Fibroblast of lung (primary cell): ENCODE results near the gene ZNF563. TPM values are rescaled to one million over a fixed set of nuclear protein-coding genes. Genes with fewer than 3 reads are reported as not detected.

ENCODE experiments used
- DNase-seq, 2 donors: peaks; one replicate each; pipeline versions ENCODE4 v3.0.0 to v3.0.0-alpha.2; 2010; ENCODE audit warnings: low read depth in 2 of 2
- H2AFZ ChIP-seq: 2 replicates; pipeline ENCODE4 v1.5.1; 2012; ENCODE audit warnings: low read length, control low read depth, inconsistent platforms
- H3K27ac ChIP-seq: 2 replicates; pipeline ENCODE4 v1.5.1; 2011; ENCODE audit warnings: low read length, control low read depth; ENCODE audit not compliant: insufficient read depth
- H3K27me3 ChIP-seq: 2 replicates; pipeline ENCODE4 v1.5.1; 2011; ENCODE audit warnings: mild to moderate bottlenecking, low read length; ENCODE audit not compliant: control insufficient read depth, insufficient read depth
- H3K36me3 ChIP-seq: 2 replicates; pipeline ENCODE4 v1.5.1; 2011; ENCODE audit warnings: low read length; ENCODE audit not compliant: control insufficient read depth, insufficient read depth
- H3K4me1 ChIP-seq: 2 replicates; pipeline ENCODE4 v1.5.1; 2011; ENCODE audit warnings: low read length; ENCODE audit not compliant: control insufficient read depth, insufficient read depth; ENCODE audit errors: extremely low read depth
- H3K4me2 ChIP-seq: 2 replicates; pipeline ENCODE4 v1.5.1; 2011; ENCODE audit warnings: low read length, control low read depth; ENCODE audit not compliant: insufficient read depth; ENCODE audit errors: extremely low read depth
- H3K4me3 ChIP-seq, 4 experiments: fragments of 200-600 bp in 1 of 4; sonication (generic) in 1 of 4; replicated peaks in 1 of 4; 2 replicates each; pipeline ENCODE4 v1.5.1; 2011 to 2016; ENCODE audit warnings: low read length in 4 of 4, low read depth in 3 of 4, mild to moderate bottlenecking in 3 of 4, control low read depth in 2 of 4, inconsistent platforms in 1 of 4, mixed read lengths in 1 of 4; ENCODE audit not compliant: insufficient read depth in 1 of 4; ENCODE audit errors: control extremely low read depth in 1 of 4
- H3K79me2 ChIP-seq: 2 replicates; pipeline ENCODE4 v1.5.1; 2012; ENCODE audit warnings: mild to moderate bottlenecking, low read length, inconsistent platforms; ENCODE audit not compliant: control insufficient read depth, insufficient read depth
- H3K9ac ChIP-seq: 2 replicates; pipeline ENCODE4 v1.5.1; 2011; ENCODE audit warnings: mild to moderate bottlenecking, low read length, control low read depth; ENCODE audit not compliant: insufficient read depth
- H3K9me3 ChIP-seq: 2 replicates; pipeline ENCODE4 v1.5.1; 2012; ENCODE audit warnings: low read depth, low read length; ENCODE audit not compliant: control insufficient read depth, insufficient read depth
- H4K20me1 ChIP-seq: 2 replicates; pipeline ENCODE4 v1.5.1; 2011; ENCODE audit warnings: low read length; ENCODE audit not compliant: control insufficient read depth, insufficient read depth; ENCODE audit errors: extremely low read depth
- EZH2 ChIP-seq: IDR thresholded peaks from 2 replicates; pipeline ENCODE4 v1.5.1; 2012; ENCODE audit warnings: low read length, control low read depth, mild to moderate bottlenecking; ENCODE audit errors: missing control alignments
- polyA plus RNA-seq, 2 donors: library from polyadenylated mRNA; depleted of rRNA in 1 of 2; stranded (reverse) in 1 of 2; unstranded in 1 of 2; fragments of >200 nt; gene quantifications; 2 replicates each; pipeline ENCODE4 v1.2.1, GENCODE V29; 2011 to 2012; ENCODE audit warnings: missing spikeins in 1 of 2
- total RNA-seq: library from RNA; depleted of rRNA; stranded (reverse); fragments of >200 nt; gene quantifications from 2 replicates; pipeline ENCODE4 v1.2.1, GENCODE V29; 2014
- TF ChIP-seq, protein P1 (sequence below), 2 donors: IDR thresholded peaks in 1 of 2; conservative IDR thresholded peaks in 1 of 2; 1 replicate in 1 of 2; 2 replicates in 1 of 2; pipeline ENCODE4 v1.5.1; 2011 to 2012; ENCODE audit warnings: low read length in 2 of 2, control low read depth in 1 of 2, inconsistent platforms in 1 of 2, low read depth in 1 of 2, mild to moderate bottlenecking in 1 of 2

The ZNF563 gene
- total and polyA plus RNA-seq, 2 donors (not counting 1 experiment from before 2014, with no cell fraction given) = 2.1 to 5.3 TPM

DNA sequence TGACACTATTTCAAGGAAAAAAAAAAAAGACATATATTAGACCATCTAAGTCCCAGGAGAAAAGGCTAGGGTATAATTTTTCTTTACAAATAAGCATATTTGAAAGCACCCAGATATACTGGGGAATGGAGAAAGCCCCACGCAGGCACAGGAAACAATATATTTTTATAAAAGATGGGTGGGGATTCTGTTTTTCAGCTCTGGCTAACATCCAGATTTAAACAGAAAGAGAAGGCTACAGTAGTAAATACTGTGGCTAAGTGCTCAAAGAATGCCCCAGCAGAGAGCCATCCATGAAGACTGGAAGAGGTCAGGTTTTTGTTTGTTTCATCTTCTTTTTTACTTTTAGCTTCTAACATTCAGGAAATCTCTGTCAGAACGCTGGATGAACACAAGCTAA, 54.7 kb downstream of the ZNF563 start:
- H3K79me2 ChIP-seq = peaks cover 11% of the 10 kb centered on the region
- no peak for TF ChIP-seq EZH2
- TF ChIP-seq, protein P1, sequence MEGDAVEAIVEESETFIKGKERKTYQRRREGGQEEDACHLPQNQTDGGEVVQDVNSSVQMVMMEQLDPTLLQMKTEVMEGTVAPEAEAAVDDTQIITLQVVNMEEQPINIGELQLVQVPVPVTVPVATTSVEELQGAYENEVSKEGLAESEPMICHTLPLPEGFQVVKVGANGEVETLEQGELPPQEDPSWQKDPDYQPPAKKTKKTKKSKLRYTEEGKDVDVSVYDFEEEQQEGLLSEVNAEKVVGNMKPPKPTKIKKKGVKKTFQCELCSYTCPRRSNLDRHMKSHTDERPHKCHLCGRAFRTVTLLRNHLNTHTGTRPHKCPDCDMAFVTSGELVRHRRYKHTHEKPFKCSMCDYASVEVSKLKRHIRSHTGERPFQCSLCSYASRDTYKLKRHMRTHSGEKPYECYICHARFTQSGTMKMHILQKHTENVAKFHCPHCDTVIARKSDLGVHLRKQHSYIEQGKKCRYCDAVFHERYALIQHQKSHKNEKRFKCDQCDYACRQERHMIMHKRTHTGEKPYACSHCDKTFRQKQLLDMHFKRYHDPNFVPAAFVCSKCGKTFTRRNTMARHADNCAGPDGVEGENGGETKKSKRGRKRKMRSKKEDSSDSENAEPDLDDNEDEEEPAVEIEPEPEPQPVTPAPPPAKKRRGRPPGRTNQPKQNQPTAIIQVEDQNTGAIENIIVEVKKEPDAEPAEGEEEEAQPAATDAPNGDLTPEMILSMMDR (conservative IDR thresholded peaks at IDR 0.05 in 1 of 2, IDR thresholded peaks at IDR 0.05 in 1 of 2; ENCODE audit: low read depth in 1 of 2, low read length in 2 of 2) = no peak

GRCh38 chr19:12272980-12273901, 60.2 kb downstream of the ZNF563 start:
- H3K9ac ChIP-seq = no peak overlapping the region
- peaks cover 2% of the 10 kb centered on the region for H3K79me2 ChIP-seq
- H3K27ac ChIP-seq = no peak overlapping the region
- no peak for DNase-seq
- H3K36me3 ChIP-seq = peaks cover 2% of the 10 kb centered on the region
- no peak overlapping the region for H2AFZ ChIP-seq
- TF ChIP-seq, protein P1 (conservative IDR thresholded peaks at IDR 0.05 in 1 of 2, IDR thresholded peaks at IDR 0.05 in 1 of 2; ENCODE audit: low read depth in 1 of 2, low read length in 2 of 2) = no peak
- no peak for TF ChIP-seq EZH2
- no peaks in the 10 kb centered on the region for H3K4me1 ChIP-seq
- H3K4me2 ChIP-seq = no peak overlapping the region
- H4K20me1 ChIP-seq = no peaks in the 10 kb centered on the region
- H3K9me3 ChIP-seq = peaks cover 10% of the 10 kb centered on the region
- H3K4me3 ChIP-seq = no peak overlapping the region
- H3K27me3 ChIP-seq = no peaks in the 10 kb centered on the region

More for the DNA sequence above, 54.7 kb downstream of the ZNF563 start:
- H3K4me3 ChIP-seq = no peak overlapping the region
- no peaks in the 10 kb centered on the region for H4K20me1 ChIP-seq
- no peak overlapping the region for H3K9ac ChIP-seq
- no peak overlapping the region for H3K27ac ChIP-seq
- no peaks in the 10 kb centered on the region for H3K27me3 ChIP-seq
- peaks cover under 1% of the 10 kb centered on the region for H3K36me3 ChIP-seq
- no peak for DNase-seq
- peaks cover under 1% of the 10 kb centered on the region for H3K9me3 ChIP-seq
- no peaks in the 10 kb centered on the region for H3K4me1 ChIP-seq
- no peak overlapping the region for H2AFZ ChIP-seq
- H3K4me2 ChIP-seq = no peak overlapping the region

- H3K9ac ChIP-seq = no peak overlapping the region
- no peak for TF ChIP-seq EZH2
- TF ChIP-seq, protein P1 (conservative IDR thresholded peaks at IDR 0.05 in 1 of 2, IDR thresholded peaks at IDR 0.05 in 1 of 2; ENCODE audit: low read depth in 1 of 2, low read length in 2 of 2) = no peak
- H3K9me3 ChIP-seq = peaks cover 10% of the 10 kb centered on the region
- no peak overlapping the region for H3K4me3 ChIP-seq
- no peak overlapping the region for H3K27ac ChIP-seq
- H4K20me1 ChIP-seq = no peaks in the 10 kb centered on the region
- H3K27me3 ChIP-seq = no peaks in the 10 kb centered on the region
- no peak overlapping the region for H2AFZ ChIP-seq
- H3K36me3 ChIP-seq = peaks cover 2% of the 10 kb centered on the region
- H3K4me2 ChIP-seq = no peak overlapping the region
- no peaks in the 10 kb centered on the region for H3K4me1 ChIP-seq
- H3K79me2 ChIP-seq = no peaks in the 10 kb centered on the region
- DNase-seq = no peak
Observed at GRCh38 chr19:12272386-12272785, 61.0 kb downstream of the ZNF563 start.
